Stimulated activated CD4-positive, alpha-beta T cell treated with anti-CD3 and anti-CD28 coated beads, Interleukin-1b, Interleukin-23, amount 100 ng/mL, for 1 hour (primary cell): Measurements from ENCODE around the gene PAFAH1B2.
"Not testable (repeated sequence)": the region's sequence is repeated elsewhere in the genome, so short reads cannot be mapped to it uniquely, and the experiment has no call there.

Source experiments
- DNase-seq, 2 donors: peaks; one replicate each; pipeline ENCODE4 v3.0.0-alpha.2; 2020; ENCODE audit warnings: low read depth in 2 of 2

PAFAH1B2 gene

GRCh38 chr11:117202386-117203068, 58.4 kb downstream of the PAFAH1B2 start:
- no peak for DNase-seq

- DNase-seq, result no peak
Observed at GRCh38 chr11:117203069-117203407, 59.0 kb downstream of the PAFAH1B2 start.

- DNase-seq, result no peak
Observed at GRCh38 chr11:117204283-117205080, 60.4 kb downstream of the PAFAH1B2 start.

- no peak for DNase-seq
Observed at GRCh38 chr11:117205211-117205818, 61.2 kb downstream of the PAFAH1B2 start.

- DNase-seq, result not testable (repeated sequence)
Observed at GRCh38 chr11:117206111-117206510, 62.0 kb downstream of the PAFAH1B2 start.

- not testable (repeated sequence) for DNase-seq
Observed at GRCh38 chr11:117206859-117207258, 62.8 kb downstream of the PAFAH1B2 start.

- DNase-seq, result not testable (repeated sequence)
Observed at GRCh38 chr11:117207481-117207880, 63.4 kb downstream of the PAFAH1B2 start.

- DNase-seq, result not testable (repeated sequence)
Observed at GRCh38 chr11:117208710-117209109, 64.6 kb downstream of the PAFAH1B2 start.

DNA sequence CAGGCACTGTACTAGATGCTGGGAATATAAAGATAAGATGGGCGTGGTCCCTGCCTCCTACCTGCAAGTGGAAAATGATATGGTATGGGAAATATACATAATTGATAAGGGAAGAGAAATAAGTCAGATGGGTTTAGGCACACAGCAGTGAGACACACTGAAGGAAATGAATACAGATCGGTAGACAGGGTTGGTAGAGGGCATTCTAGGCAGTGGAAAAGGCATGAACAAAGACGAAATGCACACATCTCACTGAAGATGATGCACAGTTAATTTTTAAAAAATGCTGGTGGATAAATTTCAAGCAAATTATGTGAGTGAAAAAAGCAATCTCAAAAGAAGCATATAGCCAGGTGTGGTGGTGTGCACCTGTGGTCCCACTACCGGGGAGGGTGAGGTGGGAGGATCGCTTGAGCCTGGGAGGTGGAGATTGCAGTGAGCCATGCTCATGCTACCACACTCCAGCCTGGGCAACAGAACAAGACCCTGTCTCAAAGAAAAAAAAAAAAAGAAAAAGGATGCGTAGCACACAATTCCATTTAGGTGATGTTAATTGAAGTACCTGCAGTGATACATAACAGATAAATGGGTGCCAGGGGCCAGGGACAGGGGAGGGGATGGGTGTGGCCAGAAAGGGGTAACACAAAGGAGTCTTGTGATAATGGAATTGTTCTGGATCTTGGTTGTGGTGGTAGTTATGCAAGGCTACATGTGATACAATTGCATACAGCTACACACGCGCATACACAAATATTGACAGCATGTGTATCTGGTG, 65.5 kb downstream of the PAFAH1B2 start:
- not testable (repeated sequence) for DNase-seq

DNA sequence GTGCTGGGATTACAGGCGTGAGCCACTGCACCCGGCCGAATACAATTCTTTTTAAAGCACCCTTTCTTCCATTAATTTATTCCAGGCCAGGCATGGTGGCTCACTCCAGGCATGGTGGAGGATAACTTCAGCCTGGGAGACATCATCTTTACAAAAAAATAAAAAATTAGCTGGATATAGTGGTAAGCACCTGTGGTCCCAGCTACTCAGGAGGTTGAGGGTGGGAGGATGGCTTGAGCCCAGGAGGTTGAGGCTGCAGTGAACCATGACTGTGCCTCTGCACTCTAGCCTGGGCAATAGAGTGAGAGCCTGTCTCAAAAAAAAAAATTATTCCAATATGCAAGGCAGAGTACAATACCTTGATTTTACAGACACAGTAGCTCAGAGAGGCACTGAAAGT, 66.5 kb downstream of the PAFAH1B2 start:
- DNase-seq, result no peak

DNA sequence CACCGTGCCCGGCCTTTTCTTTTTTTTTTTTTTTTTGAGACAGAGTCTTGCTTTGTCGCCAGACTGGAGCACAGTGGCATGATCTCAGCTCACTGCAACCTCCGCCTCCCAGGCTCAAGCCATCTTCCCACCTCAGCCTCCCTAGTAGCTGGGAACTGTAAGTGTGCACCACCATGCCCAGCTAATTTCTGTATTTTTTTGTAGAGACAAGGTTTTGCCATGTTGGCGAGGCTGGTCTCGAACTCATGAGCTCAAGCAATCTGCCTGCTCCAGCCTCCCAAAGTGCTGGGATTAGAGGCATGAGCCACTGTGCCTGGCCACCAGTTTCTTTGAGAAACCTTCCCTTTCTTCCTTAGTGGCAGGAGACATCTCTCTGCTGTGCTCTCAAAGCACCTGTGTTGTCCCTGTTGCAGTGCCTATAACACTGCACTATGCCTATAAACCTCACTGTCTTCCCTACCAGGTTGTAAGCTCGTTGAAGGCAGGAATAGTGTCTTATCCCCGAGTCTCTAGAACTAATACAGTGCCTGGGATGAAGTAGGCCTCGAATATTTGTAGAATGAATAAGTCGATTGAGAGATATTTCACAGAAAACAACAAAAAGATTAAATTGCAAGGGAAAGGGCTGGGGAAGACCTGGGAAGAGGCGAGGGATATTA, 68.7 kb downstream of the PAFAH1B2 start:
- DNase-seq, result no peak

GRCh38 chr11:117214404-117215110, 70.5 kb downstream of the PAFAH1B2 start:
- DNase-seq, result no peak

DNA sequence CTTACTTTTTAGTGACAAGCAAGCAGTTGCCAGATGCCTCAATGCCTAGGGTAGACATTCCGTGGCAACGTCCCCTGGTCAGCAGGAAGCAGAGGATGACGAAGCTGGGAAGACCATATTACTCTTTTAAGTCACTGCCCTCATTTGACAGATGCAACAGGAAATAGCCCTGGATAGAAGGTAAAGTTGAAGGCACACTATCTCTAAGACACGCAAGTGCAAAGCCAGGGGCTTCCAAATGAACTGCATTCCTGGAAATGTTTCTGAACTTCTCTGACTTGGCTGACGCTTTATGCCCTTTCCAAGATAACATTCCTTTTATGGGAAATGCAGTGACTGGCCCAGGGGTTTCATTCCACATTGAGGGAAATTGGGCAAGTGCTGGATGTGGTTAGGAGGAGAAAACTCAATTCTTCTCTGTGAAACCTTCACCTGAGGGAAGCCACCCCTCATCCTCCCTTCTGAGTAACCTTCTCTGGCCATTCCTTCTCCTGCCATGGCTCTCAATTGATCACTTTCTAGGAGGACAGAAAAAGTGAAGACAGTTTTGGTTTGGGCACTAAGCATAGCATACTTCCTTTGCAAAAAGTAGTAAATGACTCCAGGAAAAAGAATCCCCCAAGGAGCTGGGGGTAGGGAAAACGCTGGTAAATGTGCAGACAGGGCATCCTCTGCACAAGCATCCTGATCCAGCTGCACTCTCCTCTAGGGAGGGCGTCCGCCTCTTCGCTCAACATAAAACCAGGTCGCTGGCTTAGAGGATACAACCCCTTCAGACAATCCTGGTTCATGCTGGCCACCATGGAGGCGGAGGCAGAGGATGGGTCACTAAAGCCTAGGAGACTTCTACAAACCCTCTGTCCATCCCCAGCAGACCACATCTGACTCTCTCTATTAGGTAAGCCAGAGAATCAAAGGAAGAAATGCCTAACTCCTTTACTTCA, 73.3 kb downstream of the PAFAH1B2 start:
- DNase-seq, result no peak

DNA sequence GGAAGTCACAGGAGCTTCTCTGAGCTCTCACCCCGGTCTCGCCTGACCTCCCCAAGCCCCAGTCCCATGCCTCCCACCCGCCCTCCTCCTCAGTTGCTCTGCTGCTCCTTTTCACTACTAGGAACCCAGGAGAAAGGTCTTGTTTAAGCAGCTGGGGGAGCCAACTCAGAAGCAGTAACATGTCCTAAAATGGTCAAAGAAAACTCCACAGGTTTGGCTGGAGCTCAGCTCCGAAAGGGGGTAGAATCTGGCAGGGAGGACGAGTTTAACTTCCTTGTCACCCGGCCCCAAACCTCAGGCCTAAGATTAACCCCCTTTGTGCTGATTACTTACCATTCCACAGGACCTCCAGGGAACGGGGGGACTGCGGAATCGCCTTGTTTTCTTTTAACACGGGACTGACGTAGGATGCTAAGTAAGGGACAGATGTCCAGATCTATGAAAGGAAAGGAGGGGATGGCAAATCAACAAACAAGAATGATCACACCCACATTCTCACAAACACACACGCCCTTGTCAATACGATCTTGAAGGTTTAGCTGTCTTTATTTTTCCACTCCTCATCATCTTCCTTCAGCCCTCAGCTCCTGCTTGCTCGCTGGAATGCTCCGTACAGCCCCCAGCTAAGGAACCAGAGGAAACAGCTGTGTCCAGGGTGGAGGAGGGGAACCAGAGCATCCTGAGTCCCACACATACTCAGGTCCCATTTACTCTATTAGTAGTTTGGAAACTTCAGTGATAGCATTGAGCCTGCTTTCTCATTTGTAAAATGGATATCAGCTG, 74.2 kb downstream of the PAFAH1B2 start:
- no peak for DNase-seq

GRCh38 chr11:117219001-117219400, 74.9 kb downstream of the PAFAH1B2 start:
- DNase-seq, result no peak

- no peak for DNase-seq
Observed at GRCh38 chr11:117219455-117219854, 75.4 kb downstream of the PAFAH1B2 start.

DNA sequence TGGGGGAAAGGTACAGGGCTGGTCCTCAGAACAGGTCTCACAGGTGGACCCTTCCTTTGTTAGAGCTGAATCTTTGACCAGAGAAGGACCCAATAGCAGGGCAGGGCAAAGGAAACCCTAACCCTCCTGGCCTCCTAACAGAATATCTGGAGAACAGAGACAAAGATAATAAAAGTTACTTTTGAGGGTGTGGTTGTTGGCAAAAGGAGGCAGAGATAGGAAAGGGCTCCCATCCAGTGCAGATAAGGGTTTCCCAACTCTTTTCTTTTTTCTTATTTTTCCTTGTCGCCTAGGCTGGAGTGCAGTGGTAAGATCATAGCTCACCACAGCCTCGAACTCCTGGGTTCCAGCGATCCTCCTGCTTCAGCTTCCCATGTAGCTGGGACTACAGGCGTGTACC, 75.9 kb downstream of the PAFAH1B2 start:
- no peak for DNase-seq

- DNase-seq, result no peak
Observed at GRCh38 chr11:117220568-117220967, 76.5 kb downstream of the PAFAH1B2 start.
